ENCODE data around the gene PIGW. TPM values are rescaled to one million over a fixed set of nuclear protein-coding genes. Genes with fewer than 3 reads are reported as not detected.

Gene PIGW
- total and polyA plus RNA-seq, 2 experiments from 2014 or later, result 5.5 to 15.8 TPM

DNA sequence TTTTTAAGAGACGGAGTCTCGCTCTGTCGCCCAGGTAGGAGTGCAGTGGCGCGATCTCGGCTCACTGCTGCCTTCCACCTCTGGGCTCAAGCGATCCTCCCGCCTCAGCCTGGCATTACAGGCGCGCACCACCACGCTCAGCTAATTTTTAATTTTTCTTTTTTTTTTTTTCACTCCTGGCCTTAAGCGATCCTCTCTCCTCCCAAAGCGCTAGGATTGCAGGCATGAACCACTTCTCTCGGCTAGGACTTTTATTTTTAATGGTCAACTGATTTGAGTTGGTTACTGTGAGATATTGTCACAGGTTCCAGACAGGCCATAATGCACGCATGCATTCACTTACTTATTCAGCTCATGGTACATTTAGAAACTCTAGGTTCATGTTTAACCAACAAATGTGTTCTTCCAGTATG is 888 bp downstream of the PIGW start (continued):
- TF ChIP-seq, protein P1, sequence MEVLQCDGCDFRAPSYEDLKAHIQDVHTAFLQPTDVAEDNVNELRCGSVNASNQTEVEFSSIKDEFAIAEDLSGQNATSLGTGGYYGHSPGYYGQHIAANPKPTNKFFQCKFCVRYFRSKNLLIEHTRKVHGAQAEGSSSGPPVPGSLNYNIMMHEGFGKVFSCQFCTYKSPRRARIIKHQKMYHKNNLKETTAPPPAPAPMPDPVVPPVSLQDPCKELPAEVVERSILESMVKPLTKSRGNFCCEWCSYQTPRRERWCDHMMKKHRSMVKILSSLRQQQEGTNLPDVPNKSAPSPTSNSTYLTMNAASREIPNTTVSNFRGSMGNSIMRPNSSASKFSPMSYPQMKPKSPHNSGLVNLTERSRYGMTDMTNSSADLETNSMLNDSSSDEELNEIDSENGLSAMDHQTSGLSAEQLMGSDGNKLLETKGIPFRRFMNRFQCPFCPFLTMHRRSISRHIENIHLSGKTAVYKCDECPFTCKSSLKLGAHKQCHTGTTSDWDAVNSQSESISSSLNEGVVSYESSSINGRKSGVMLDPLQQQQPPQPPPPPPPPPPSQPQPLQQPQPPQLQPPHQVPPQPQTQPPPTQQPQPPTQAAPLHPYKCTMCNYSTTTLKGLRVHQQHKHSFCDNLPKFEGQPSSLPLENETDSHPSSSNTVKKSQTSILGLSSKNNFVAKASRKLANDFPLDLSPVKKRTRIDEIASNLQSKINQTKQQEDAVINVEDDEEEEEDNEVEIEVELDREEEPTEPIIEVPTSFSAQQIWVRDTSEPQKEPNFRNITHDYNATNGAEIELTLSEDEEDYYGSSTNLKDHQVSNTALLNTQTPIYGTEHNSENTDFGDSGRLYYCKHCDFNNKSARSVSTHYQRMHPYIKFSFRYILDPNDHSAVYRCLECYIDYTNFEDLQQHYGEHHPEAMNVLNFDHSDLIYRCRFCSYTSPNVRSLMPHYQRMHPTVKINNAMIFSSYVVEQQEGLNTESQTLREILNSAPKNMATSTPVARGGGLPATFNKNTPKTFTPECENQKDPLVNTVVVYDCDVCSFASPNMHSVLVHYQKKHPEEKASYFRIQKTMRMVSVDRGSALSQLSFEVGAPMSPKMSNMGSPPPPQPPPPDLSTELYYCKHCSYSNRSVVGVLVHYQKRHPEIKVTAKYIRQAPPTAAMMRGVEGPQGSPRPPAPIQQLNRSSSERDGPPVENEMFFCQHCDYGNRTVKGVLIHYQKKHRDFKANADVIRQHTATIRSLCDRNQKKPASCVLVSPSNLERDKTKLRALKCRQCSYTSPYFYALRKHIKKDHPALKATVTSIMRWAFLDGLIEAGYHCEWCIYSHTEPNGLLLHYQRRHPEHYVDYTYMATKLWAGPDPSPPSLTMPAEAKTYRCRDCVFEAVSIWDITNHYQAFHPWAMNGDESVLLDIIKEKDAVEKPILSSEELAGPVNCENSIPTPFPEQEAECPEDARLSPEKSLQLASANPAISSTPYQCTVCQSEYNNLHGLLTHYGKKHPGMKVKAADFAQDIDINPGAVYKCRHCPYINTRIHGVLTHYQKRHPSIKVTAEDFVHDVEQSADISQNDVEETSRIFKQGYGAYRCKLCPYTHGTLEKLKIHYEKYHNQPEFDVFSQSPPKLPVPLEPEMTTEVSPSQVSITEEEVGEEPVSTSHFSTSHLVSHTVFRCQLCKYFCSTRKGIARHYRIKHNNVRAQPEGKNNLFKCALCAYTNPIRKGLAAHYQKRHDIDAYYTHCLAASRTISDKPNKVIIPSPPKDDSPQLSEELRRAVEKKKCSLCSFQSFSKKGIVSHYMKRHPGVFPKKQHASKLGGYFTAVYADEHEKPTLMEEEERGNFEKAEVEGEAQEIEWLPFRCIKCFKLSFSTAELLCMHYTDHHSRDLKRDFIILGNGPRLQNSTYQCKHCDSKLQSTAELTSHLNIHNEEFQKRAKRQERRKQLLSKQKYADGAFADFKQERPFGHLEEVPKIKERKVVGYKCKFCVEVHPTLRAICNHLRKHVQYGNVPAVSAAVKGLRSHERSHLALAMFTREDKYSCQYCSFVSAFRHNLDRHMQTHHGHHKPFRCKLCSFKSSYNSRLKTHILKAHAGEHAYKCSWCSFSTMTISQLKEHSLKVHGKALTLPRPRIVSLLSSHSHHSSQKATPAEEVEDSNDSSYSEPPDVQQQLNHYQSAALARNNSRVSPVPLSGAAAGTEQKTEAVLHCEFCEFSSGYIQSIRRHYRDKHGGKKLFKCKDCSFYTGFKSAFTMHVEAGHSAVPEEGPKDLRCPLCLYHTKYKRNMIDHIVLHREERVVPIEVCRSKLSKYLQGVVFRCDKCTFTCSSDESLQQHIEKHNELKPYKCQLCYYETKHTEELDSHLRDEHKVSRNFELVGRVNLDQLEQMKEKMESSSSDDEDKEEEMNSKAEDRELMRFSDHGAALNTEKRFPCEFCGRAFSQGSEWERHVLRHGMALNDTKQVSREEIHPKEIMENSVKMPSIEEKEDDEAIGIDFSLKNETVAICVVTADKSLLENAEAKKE (CRISPR knock-in tag; IDR thresholded peaks at IDR 0.05), result no peak
- TF ChIP-seq POLR2AphosphoS5 (IDR thresholded peaks at IDR 0.05; ENCODE audit: low read depth), result no peak
- no peak for TF ChIP-seq NANOG (IDR thresholded peaks at IDR 0.05; ENCODE audit: borderline replicate concordance)
- TF ChIP-seq, protein P2, sequence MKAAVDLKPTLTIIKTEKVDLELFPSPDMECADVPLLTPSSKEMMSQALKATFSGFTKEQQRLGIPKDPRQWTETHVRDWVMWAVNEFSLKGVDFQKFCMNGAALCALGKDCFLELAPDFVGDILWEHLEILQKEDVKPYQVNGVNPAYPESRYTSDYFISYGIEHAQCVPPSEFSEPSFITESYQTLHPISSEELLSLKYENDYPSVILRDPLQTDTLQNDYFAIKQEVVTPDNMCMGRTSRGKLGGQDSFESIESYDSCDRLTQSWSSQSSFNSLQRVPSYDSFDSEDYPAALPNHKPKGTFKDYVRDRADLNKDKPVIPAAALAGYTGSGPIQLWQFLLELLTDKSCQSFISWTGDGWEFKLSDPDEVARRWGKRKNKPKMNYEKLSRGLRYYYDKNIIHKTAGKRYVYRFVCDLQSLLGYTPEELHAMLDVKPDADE (IDR thresholded peaks at IDR 0.05), result no peak
- no peak for TF ChIP-seq ZNF114 (CRISPR knock-in tag; IDR thresholded peaks at IDR 0.05)
- TF ChIP-seq EZH2 (IDR thresholded peaks at IDR 0.05; ENCODE audit: low read depth, unreplicated experiment), result no peak
- no peak for TF ChIP-seq CREB1 (CRISPR knock-in tag; IDR thresholded peaks at IDR 0.05; ENCODE audit: low read depth)
- no peak for TF ChIP-seq JUNB (IDR thresholded peaks at IDR 0.05; ENCODE audit: unreplicated experiment)
- no peak for TF ChIP-seq ZNF331 (CRISPR knock-in tag; IDR thresholded peaks at IDR 0.05; ENCODE audit: low read depth)
- no peak for TF ChIP-seq EZH2phosphoT487 (IDR thresholded peaks at IDR 0.05; ENCODE audit: unreplicated experiment)
